CD4-positive, alpha-beta T cell treated with Interferon alpha-2 for 1 hour (primary cell): Measurements from ENCODE around the gene LINC00237.

Source experiments
- DNase-seq, 2 donors: peaks; one replicate each; pipeline ENCODE4 v3.0.0-alpha.2; 2020 to 2022

Gene LINC00237

DNA sequence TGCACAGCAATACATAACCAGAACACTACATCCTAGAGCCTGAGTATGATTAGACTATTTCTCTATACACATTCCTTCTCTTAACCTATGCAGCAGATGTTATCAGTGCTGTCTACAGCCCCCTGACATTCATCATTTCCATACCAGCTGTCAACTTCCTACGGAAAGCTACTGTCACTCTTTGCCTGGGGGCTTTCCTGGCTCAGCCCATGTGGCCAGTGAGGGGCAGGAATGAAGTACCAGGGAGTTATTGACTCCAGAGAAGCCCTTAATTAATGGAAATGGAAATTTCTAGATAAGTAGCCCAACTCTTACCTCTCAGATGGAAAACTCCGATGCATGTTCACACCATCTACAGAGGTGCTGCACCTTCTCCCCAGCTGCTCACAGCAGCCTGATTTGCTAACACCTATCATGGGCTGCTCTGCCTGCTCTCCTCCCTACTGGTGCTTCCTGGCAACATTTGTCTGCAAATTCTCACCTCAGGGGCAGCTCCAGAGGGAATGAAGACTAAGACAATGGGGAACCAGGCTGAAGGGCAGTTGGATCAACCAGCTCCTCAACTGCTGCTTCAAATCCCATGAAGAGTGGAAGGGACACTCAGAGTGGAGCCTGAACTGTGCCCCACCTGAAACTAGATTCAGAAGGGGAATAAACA is 59.6 kb downstream of the LINC00237 start:
- DNase-seq = no peak
